ENCODE measurements around the gene CSRP2. TPM values are rescaled to one million over a fixed set of nuclear protein-coding genes. Genes with fewer than 3 reads are reported as not detected.

Gene CSRP2
- total RNA-seq, 1 experiment from 2014 or later = 158 TPM

GRCh38 chr12:76896274-76896673 lies 17.5 kb upstream of the CSRP2 start:
- Histone ChIP-seq H3K27ac (ENCODE audit: insufficient read length, low read depth, low read length) (no peak overlapping the region), H3K27me3 (ENCODE audit: insufficient read depth, low read length) (no peaks in the 10 kb centered on the region), H2BK20ac (ENCODE audit: low read depth, low read length, poor library complexity, severe bottlenecking) (no peak overlapping the region), H3K79me2 (ENCODE audit: insufficient read depth, low read length) (no peaks in the 10 kb centered on the region), H3K23me2 (ENCODE audit: insufficient read length, low read depth, low read length, poor library complexity, severe bottlenecking) (no peaks in the 10 kb centered on the region), H2BK15ac (ENCODE audit: low read depth, low read length) (no peak overlapping the region), H2AK5ac (ENCODE audit: insufficient read length, low read length) (no peak overlapping the region), H3K4ac (ENCODE audit: low read depth, low read length) (no peak overlapping the region), H3K9me3 (ENCODE audit: control insufficient read depth, low read depth, low read length) (no peaks in the 10 kb centered on the region), H4K20me1 (ENCODE audit: control insufficient read depth, insufficient read depth, insufficient read length) (no peaks in the 10 kb centered on the region), H3T11ph (ENCODE audit: low read length) (no peak overlapping the region), H3K23ac (ENCODE audit: insufficient read length, low read depth, low read length) (no peak overlapping the region), H3K79me1 (ENCODE audit: insufficient read depth, low read depth, low read length, poor library complexity, severe bottlenecking) (no peaks in the 10 kb centered on the region), H4K91ac (ENCODE audit: insufficient read length, low read depth, low read length) (no peak overlapping the region), H3K14ac (ENCODE audit: insufficient read depth, low read length) (no peak overlapping the region), H3K4me1 (ENCODE audit: insufficient read depth, low read length) (no peaks in the 10 kb centered on the region), H3K18ac (ENCODE audit: insufficient read length, low read depth, low read length) (no peak overlapping the region), H4K5ac (ENCODE audit: insufficient read length, low read depth, low read length) (no peak overlapping the region), H2BK12ac (ENCODE audit: insufficient read length, low read depth, low read length) (no peak overlapping the region), H2AFZ (ENCODE audit: low read length) (no peak overlapping the region), H3K9ac (ENCODE audit: extremely low read depth, insufficient read length, low read length) (no peak overlapping the region), H3K56ac (ENCODE audit: insufficient read length, low read depth, low read length) (no peak overlapping the region), H2BK120ac (ENCODE audit: low read depth, low read length, poor library complexity, severe bottlenecking) (no peak overlapping the region), H2BK5ac (ENCODE audit: insufficient read length, low read length) (no peak overlapping the region), H3K4me2 (ENCODE audit: insufficient read depth, insufficient read length, low read length) (no peak overlapping the region), H4K8ac (replicated peaks; ENCODE audit: insufficient read length, low read depth, low read length) (no peak overlapping the region)
- no peak for DNase-seq
- TF ChIP-seq, protein P1, sequence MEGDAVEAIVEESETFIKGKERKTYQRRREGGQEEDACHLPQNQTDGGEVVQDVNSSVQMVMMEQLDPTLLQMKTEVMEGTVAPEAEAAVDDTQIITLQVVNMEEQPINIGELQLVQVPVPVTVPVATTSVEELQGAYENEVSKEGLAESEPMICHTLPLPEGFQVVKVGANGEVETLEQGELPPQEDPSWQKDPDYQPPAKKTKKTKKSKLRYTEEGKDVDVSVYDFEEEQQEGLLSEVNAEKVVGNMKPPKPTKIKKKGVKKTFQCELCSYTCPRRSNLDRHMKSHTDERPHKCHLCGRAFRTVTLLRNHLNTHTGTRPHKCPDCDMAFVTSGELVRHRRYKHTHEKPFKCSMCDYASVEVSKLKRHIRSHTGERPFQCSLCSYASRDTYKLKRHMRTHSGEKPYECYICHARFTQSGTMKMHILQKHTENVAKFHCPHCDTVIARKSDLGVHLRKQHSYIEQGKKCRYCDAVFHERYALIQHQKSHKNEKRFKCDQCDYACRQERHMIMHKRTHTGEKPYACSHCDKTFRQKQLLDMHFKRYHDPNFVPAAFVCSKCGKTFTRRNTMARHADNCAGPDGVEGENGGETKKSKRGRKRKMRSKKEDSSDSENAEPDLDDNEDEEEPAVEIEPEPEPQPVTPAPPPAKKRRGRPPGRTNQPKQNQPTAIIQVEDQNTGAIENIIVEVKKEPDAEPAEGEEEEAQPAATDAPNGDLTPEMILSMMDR (conservative IDR thresholded peaks at IDR 0.05) = no peak
- no peaks in the 10 kb centered on the region for H3K27me3 Mint-ChIP-seq (ENCODE audit: low read depth)
- WGBS (ENCODE audit: extremely low coverage, insufficient read length, low lambda C conversion rate) = no CpG with 5 or more reads among the region's 1 CpG
- H3K27ac Mint-ChIP-seq = no peak overlapping the region
- no peak overlapping the region for H3K4me3 Mint-ChIP-seq
- H3K9me3 Mint-ChIP-seq = peaks cover 19 to 20% of the 10 kb centered on the region in 2 experiments
- H3K4me1 Mint-ChIP-seq = peaks cover 0 to 13% of the 10 kb centered on the region in 2 experiments; a peak in 3 of 4 replicates
- H3K36me3 Mint-ChIP-seq (ENCODE audit: insufficient read depth in 1 of 3, low read depth in 3 of 3) = peaks cover 6 to 16% (median 11%) of the 10 kb centered on the region in 3 experiments; a peak in 6 of 7 replicates

Data from H9 (cell line).